Motor neuron (in vitro differentiated cells): ENCODE data around the gene GBX1. TPM values are rescaled to one million over a fixed set of nuclear protein-coding genes. Genes with fewer than 3 reads are reported as not detected.

Experiments used
- ATAC-seq, 8 experiments: fragments of 200-7000 bp; cut with Tn5 transposase; replicated peaks in 6 of 8; 2 replicates each; pipeline ENCODE4 v1.8.0; 2021; ENCODE audit warnings: mild to moderate bottlenecking in 8 of 8, moderate library complexity in 8 of 8
- H3K27ac ChIP-seq, 2 donors: fragments of 250-450 bp; sonication (Bioruptor Pico); 2 replicates each; pipeline ENCODE4 v1.9.0; 2021; ENCODE audit warnings: antibody characterized with exemption in 2 of 2, mild to moderate bottlenecking in 2 of 2, moderate library complexity in 1 of 2
- H3K4me1 ChIP-seq, 2 donors: fragments of 250-450 bp; sonication (Bioruptor Pico); replicated peaks in 1 of 2; 2 replicates each; pipeline ENCODE4 v1.6.1; 2021; ENCODE audit warnings: antibody characterized with exemption in 2 of 2, mild to moderate bottlenecking in 2 of 2, moderate library complexity in 1 of 2
- H3K4me3 ChIP-seq, 5 donors: fragments of 250-450 bp; sonication (Bioruptor Pico); 2 replicates each; pipeline ENCODE4 v1.9.0; 2021; ENCODE audit warnings: antibody characterized with exemption in 5 of 5, mild to moderate bottlenecking in 5 of 5, moderate library complexity in 4 of 5
- WGBS, 10 experiments: fragments of 450-650 bp; shearing (Covaris generic); methylation state at CpG; one replicate each; pipeline ENCODE4 v1.0.0; 2022; 5-methylcytosine and 5-hydroxymethylcytosine counted together
- in situ Hi-C, 9 experiments: fragments of 400-800 bp; cut with MboI; loops; one replicate each; pipeline ENCODE4 v1.15.0; 2021; ENCODE audit warnings: low sequenced_read_pairs in 9 of 9, low pct_unique_long_range_greater_than_20kb in 2 of 9; ENCODE audit not compliant: unreplicated experiment in 9 of 9
- total RNA-seq, 8 experiments: library from RNA; unstranded; fragments of 300-600 nt; gene quantifications; 2 replicates each; pipeline versions ENCODE4 v1.2.3 to v1.2.4, GENCODE V29; 2022

GBX1 gene
- total RNA-seq, 8 experiments from 2014 or later: 0.22 to 1.5 (median 0.78) TPM; not detected in 3

GRCh38 chr7:151138153-151138851 lies 29.2 kb downstream of the GBX1 start:
- ATAC-seq: peak in 5 of 8 experiments; percentile 47 to 52 (median 51)
- in situ Hi-C loops: no loop called here
- H3K27ac ChIP-seq: peak overlapping the region in 1 of 2 donors; percentile 36
- peaks cover 9 to 21% of the 10 kb centered on the region in 2 donors for H3K4me1 ChIP-seq
- no peak overlapping the region for H3K4me3 ChIP-seq
- 80 to 90% (median 87%) methylated on average over 1 to 4 of the region's 30 CpGs; no CpG with 5 or more reads in 7 of the 10 experiments for WGBS, 10 experiments

GRCh38 chr7:151137791-151138152 lies 29.7 kb downstream of the GBX1 start:
- Histone ChIP-seq H3K27ac (peak overlapping the region in 1 of 2 donors; percentile 36), H3K4me3 (no peak overlapping the region), H3K4me1 (peaks cover 9 to 21% of the 10 kb centered on the region in 2 donors)
- ATAC-seq: peak in 3 of 8 experiments; percentile 1 to 5 (median 2)
- WGBS, 10 experiments: 67 to 100% (median 100%) methylated on average over 1 to 4 of the region's 11 CpGs; no CpG with 5 or more reads in 7 of the 10 experiments
- in situ Hi-C loops: no loop called here

GRCh38 chr7:151137076-151137675 lies 30.3 kb downstream of the GBX1 start:
- peak in 6 of 8 experiments; percentile 14 to 52 (median 42) for ATAC-seq
- no peak overlapping the region for H3K4me3 ChIP-seq
- WGBS, 10 experiments: 10 to 100% (median 72%) methylated on average over 1 to 15 of the region's 22 CpGs; no CpG with 5 or more reads in 3 of the 10 experiments
- H3K27ac ChIP-seq: no peak overlapping the region
- peaks cover 9 to 21% of the 10 kb centered on the region in 2 donors for H3K4me1 ChIP-seq
- in situ Hi-C loops: no loop called here

DNA sequence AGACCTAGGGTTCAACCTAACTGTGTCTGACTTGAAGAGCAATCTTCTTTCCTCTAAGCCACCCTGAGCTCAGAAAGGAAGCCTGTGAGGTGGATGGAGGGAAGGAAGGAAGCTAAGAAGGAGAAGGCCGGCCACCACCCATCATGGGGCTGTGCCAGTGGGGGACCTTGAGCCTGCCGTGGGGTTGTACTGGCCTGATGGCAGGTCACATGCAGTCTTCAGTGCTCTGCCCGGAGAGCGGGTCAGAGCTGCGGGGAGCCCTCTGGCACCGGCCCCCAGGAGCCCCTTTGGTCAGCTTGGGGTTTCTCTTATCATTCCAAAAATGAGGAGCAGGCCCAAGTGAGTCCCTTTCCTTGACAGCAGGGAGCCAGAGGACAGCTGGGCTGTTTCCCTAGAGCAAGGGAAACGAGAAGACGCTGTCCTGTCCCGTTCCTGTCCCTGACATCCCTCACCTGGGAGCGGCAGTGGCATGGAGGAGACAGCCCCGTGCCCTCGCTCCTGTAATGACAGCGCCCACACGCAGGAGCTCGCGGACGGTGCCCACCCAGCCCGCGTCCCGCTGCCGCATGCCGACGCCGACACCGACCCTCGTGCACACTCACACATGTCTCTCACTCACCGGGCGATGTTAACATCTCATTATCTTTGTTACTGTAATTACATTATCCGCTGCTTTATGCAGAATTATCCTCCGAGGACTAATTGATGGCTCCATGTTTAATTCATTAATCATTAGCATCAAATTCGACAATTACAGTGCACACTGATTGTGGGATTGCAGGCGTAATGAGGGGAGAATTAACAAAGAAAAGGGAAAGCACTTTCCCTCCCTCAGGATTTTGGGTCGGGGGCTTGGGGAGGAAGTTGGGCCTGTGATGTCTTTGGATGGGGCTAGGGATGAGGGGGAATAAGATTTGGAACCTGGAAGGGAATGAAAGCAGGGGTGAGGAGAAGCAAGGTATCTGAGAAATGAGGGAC lies 31.3 kb downstream of the GBX1 start:
- in situ Hi-C loops: no loop called here
- 87 to 100% (median 94%) methylated on average over 2 to 25 of the region's 33 CpGs; no CpG with 5 or more reads in 3 of the 10 experiments for WGBS, 10 experiments
- no peak overlapping the region for H3K4me3 ChIP-seq
- no peak for ATAC-seq
- H3K27ac ChIP-seq: no peak overlapping the region
- peaks cover 18 to 21% of the 10 kb centered on the region in 2 donors for H3K4me1 ChIP-seq

- H3K4me1 ChIP-seq: peaks cover 18 to 21% of the 10 kb centered on the region in 2 donors
- H3K27ac ChIP-seq: no peak overlapping the region
- ATAC-seq: no peak
- no peak overlapping the region for H3K4me3 ChIP-seq
- in situ Hi-C loops: no loop called here
- WGBS, 10 experiments: 90 to 100% (median 100%) methylated on average over 1 to 3 of the region's 5 CpGs; no CpG with 5 or more reads in 5 of the 10 experiments
Measured at GRCh38 chr7:151135525-151135845, 32.0 kb downstream of the GBX1 start.

- in situ Hi-C loops: no loop called here
- H3K4me1 ChIP-seq: peaks cover 18 to 21% of the 10 kb centered on the region in 2 donors
Measured at GRCh38 chr7:151134743-151135524, 32.6 kb downstream of the GBX1 start.

GRCh38 chr7:151133986-151134742 lies 33.3 kb downstream of the GBX1 start:
- in situ Hi-C loops: no loop called here
- Histone ChIP-seq H3K4me3 (no peak overlapping the region), H3K4me1 (peaks cover 18 to 21% of the 10 kb centered on the region in 2 donors), H3K27ac (no peak overlapping the region)
- no peak for ATAC-seq
- 72 to 100% (median 86%) methylated on average over 1 to 8 of the region's 24 CpGs; no CpG with 5 or more reads in 5 of the 10 experiments for whole genome bisulfite sequencing, 10 experiments

More at GRCh38 chr7:151134743-151135524, 32.6 kb downstream of the GBX1 start:
- no peak overlapping the region for H3K4me3 ChIP-seq
- ATAC-seq: no peak
- WGBS, 10 experiments: 80 to 100% (median 89%) methylated on average over 1 to 10 of the region's 14 CpGs; no CpG with 5 or more reads in 4 of the 10 experiments
- H3K27ac ChIP-seq: no peak overlapping the region

- Histone ChIP-seq H3K4me1 (peaks cover 15 to 18% of the 10 kb centered on the region in 2 donors), H3K4me3 (no peak overlapping the region), H3K27ac (no peak overlapping the region)
- in situ Hi-C loops: no loop called here
- no peak for ATAC-seq
- WGBS, 10 experiments: 66 to 95% (median 94%) methylated on average over 1 to 11 of the region's 16 CpGs; no CpG with 5 or more reads in 3 of the 10 experiments
Measured at GRCh38 chr7:151133266-151133985, 34.1 kb downstream of the GBX1 start.

DNA sequence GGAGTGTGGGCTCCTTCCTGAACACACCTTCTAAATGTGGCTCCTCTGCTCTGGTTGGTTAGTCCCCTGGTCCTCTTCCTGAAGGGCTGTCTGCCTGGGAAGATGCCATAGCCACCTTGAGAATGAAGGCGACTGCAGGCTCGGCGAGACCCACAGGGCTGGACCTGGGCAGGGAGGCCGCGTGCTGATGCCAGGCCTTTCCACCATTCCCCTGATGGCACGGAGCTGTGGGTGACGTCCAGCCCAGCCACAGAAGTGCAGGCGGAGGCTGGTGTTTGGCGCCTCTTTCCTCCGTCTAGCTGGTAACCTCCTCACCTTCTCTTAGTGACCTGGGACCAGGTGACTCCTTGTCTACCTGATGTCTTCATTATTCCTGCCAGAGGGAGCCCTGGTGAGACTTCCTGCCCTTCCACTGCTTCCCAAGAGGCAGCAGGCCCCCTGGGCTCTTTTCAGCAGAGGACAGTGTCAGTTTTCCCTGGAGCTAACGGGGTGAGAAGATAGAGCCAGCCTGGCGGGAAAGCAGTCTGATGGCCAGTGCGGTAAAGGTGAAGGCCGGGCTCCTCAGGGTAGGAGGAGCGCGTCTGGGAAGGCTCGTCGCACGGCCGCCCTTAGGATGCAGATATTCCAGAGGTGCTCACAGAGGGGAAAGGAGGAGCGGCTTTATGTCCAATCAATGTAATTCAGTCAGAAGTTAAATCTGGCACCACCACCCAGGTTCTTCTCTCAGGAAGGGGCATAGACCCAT lies 34.9 kb downstream of the GBX1 start:
- Histone ChIP-seq H3K4me1 (peaks cover 10% of the 10 kb centered on the region in 2 donors), H3K4me3 (no peak overlapping the region), H3K27ac (no peak overlapping the region)
- in situ Hi-C loops: no loop called here
- no peak for ATAC-seq
- WGBS, 10 experiments: 93 to 100% (median 100%) methylated on average over 1 to 5 of the region's 21 CpGs; no CpG with 5 or more reads in 3 of the 10 experiments

GRCh38 chr7:151131592-151132293 lies 35.8 kb downstream of the GBX1 start:
- in situ Hi-C loops: no loop called here
- Histone ChIP-seq H3K27ac (no peak overlapping the region), H3K4me3 (no peak overlapping the region), H3K4me1 (peaks cover 11 to 17% of the 10 kb centered on the region in 2 donors)
- ATAC-seq: peak in 3 of 8 experiments; percentile 33 to 36 (median 35)
- 20 to 100% (median 73%) methylated on average over 1 to 9 of the region's 19 CpGs; no CpG with 5 or more reads in 5 of the 10 experiments for WGBS, 10 experiments
